ENCODE results near the gene RILPL1. TPM values are rescaled to one million over a fixed set of nuclear protein-coding genes. Genes with fewer than 3 reads are reported as not detected.

RILPL1 gene
- total RNA-seq, 6 experiments from 2014 or later, result 3.2 to 7.5 (median 5.3) TPM

GRCh38 chr12:123491056-123491455 is 42.5 kb downstream of the RILPL1 start:
- no peak overlapping the region for H3K27ac ChIP-seq
- DNase-seq (no peak), ATAC-seq (no peak)
- H3K27me3 ChIP-seq, result no peaks in the 10 kb centered on the region
- H3K4me1 ChIP-seq, result no peaks in the 10 kb centered on the region
- no peaks in the 10 kb centered on the region for H3K9me3 ChIP-seq
- H3K36me3 ChIP-seq, result no peaks in the 10 kb centered on the region
- no CpG with 5 or more reads among the region's 11 CpGs for WGBS (ENCODE audit: insufficient coverage, low coverage, low lambda C conversion rate, missing lambda C conversion rate)
- intact Hi-C loops (cut with DNase I), result no loop called here
- no peak overlapping the region for H3K4me3 ChIP-seq
- no peak for TF ChIP-seq CTCF (IDR thresholded peaks at IDR 0.05)

DNA sequence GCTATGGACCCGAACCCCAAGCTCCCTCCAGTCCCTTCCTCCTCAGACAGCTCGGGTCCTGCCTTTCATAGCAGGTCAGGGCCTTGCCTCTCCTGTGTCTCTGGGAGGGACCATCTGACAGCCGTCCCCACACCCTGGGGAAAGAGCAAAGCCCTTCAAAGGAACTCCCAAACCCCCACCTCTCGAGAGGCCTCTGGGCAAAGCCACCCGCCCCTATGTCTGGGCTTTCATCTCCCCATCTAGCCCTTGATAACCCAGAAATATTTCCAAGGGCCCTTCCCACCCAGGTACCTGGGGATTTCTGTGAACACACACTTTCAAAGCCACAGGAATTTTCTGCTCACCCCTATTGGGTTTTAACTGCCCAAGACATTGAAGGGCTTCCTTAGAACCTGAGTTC is 43.4 kb downstream of the RILPL1 start:
- no peak for DNase-seq
- Histone ChIP-seq H3K27ac (no peak overlapping the region), H3K27me3 (no peaks in the 10 kb centered on the region), H3K4me1 (no peaks in the 10 kb centered on the region), H3K4me3 (no peak overlapping the region), H3K9me3 (no peaks in the 10 kb centered on the region), H3K36me3 (no peaks in the 10 kb centered on the region)
- peak in 1 of 4 donors; percentile 18 for ATAC-seq
- WGBS (ENCODE audit: insufficient coverage, low coverage, low lambda C conversion rate, missing lambda C conversion rate), result 80% methylated on average over 1 of the region's 5 CpGs
- TF ChIP-seq POLR2A (IDR thresholded peaks at IDR 0.05) (no peak), CTCF (IDR thresholded peaks at IDR 0.05) (no peak)
- intact Hi-C loops (cut with DNase I), result no loop called here

- TF ChIP-seq CTCF (IDR thresholded peaks at IDR 0.05), result no peak
- TF ChIP-seq POLR2A (IDR thresholded peaks at IDR 0.05), result no peak
- Histone ChIP-seq H3K27ac (no peak overlapping the region), H3K4me3 (no peak overlapping the region), H3K4me1 (no peaks in the 10 kb centered on the region), H3K9me3 (no peaks in the 10 kb centered on the region), H3K27me3 (no peaks in the 10 kb centered on the region), H3K36me3 (no peaks in the 10 kb centered on the region)
- intact Hi-C loops (cut with DNase I), result no loop called here
- DNase-seq, result no peak
- ATAC-seq, result no peak
- 93% methylated on average over 6 of the region's 6 CpGs for WGBS (ENCODE audit: insufficient coverage, low coverage, low lambda C conversion rate, missing lambda C conversion rate)
Observed at GRCh38 chr12:123489580-123489979, 43.9 kb downstream of the RILPL1 start.

DNA sequence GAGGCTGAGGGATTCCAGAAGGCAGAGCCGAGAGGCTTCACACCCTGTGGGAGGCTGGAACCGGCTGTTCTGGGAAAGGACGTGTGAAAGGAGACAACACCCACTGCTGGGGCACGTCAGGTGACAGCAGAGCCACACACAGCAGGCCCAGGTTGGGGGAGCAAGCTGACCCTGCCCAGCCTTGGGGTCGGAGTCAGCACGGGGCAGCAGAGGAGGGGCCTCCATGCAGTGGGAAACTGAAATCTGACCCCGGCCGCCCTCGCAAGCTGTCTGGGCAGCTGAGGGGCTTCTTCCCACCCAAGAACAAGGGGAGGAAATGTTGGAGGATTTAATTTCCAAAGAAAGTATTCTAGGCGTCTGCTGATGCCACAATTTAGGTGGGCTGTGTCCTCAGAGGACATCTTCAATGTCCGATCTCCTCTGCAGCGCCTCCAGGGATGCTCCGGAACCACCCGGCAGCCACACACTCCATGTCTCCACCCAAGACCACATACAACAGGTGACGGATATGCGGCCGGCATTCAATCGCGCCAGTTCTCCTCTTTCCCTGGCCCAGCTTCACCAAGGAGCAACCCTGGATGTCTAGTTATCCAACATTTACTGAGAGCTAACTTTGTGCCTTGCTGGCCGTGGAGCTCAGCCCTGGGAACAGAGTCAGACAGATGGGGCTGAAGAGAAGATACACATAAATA is 44.8 kb downstream of the RILPL1 start:
- no peak for TF ChIP-seq POLR2A (IDR thresholded peaks at IDR 0.05)
- no peak for TF ChIP-seq CTCF (IDR thresholded peaks at IDR 0.05)
- DNase-seq (no peak), ATAC-seq (peak in 1 of 4 donors; percentile 11)
- 85% methylated on average over 12 of the region's 20 CpGs for WGBS (ENCODE audit: insufficient coverage, low coverage, low lambda C conversion rate, missing lambda C conversion rate)
- H3K4me3 ChIP-seq, result no peak overlapping the region
- no peak overlapping the region for H3K27ac ChIP-seq
- no peaks in the 10 kb centered on the region for H3K4me1 ChIP-seq
- H3K27me3 ChIP-seq, result no peaks in the 10 kb centered on the region
- H3K36me3 ChIP-seq, result no peaks in the 10 kb centered on the region
- intact Hi-C loops (cut with DNase I), result no loop called here
- no peaks in the 10 kb centered on the region for H3K9me3 ChIP-seq

All from right lobe of liver (tissue), 6 donors.